ENCODE results near the gene PPP2R1B.

PPP2R1B gene

DNA sequence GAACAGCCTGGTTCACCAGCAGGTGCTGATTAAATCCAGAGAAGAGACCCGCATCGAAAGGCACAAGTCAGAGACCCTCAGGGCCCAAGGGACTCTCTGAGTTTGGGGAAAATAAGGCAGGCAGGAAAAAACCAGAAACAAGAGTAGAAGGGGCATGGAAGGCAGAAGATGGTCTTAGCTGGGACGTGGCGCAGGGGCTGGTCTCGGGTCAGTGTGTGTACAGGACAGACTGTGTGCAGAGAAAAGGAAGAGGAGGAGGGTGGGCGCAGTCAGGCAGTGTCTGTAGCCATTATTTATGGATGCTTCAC lies 31.3 kb downstream of the PPP2R1B start:
- Histone ChIP-seq H3K27ac (ENCODE audit: low read length, poor library complexity, severe bottlenecking) (peak overlapping the region; percentile 90), H2AFZ (ENCODE audit: low read depth, low read length) (no peak overlapping the region), H3K27me3 (ENCODE audit: control insufficient read depth in 1 of 2, insufficient read depth in 1 of 2, low read length in 2 of 2) (no peaks in the 10 kb centered on the region), H2BK120ac (ENCODE audit: low read depth, low read length) (peak overlapping the region; percentile 55), H2BK5ac (ENCODE audit: low read depth, low read length, poor library complexity, severe bottlenecking) (peak overlapping the region; percentile 3), H3K14ac (ENCODE audit: low read length in 2 of 2) (peak overlapping the region in 1 of 2 experiments; percentile 2), H3K18ac (ENCODE audit: low read depth in 1 of 2, low read length in 2 of 2) (peak overlapping the region; percentile 35 to 97), H3K9ac (ENCODE audit: low read length) (peak overlapping the region; percentile 98), H3K4me3 (ENCODE audit: insufficient read depth in 1 of 2, low read depth in 1 of 2, low read length in 2 of 2) (peak overlapping the region in 1 of 2 experiments; percentile 73), H2BK15ac (ENCODE audit: low read depth, poor library complexity, severe bottlenecking) (peak overlapping the region; percentile 70), H3K36me3 (ENCODE audit: control insufficient read depth in 1 of 2, insufficient read depth in 2 of 2, low read depth in 1 of 2, low read length in 2 of 2) (peaks cover 16 to 18% of the 10 kb centered on the region in 2 experiments), H3K23ac (ENCODE audit: low read length in 2 of 2) (no peak overlapping the region), H3K4me1 (ENCODE audit: control insufficient read depth, insufficient read depth, low read depth, low read length) (peaks cover 55% of the 10 kb centered on the region), H2AK5ac (ENCODE audit: low read length, severe bottlenecking) (peak overlapping the region; percentile 88), H3K79me1 (replicated peaks; ENCODE audit: low read length, poor library complexity, severe bottlenecking) (peaks cover 6% of the 10 kb centered on the region), H3K4me2 (ENCODE audit: low read length, poor library complexity, severe bottlenecking) (peak overlapping the region; percentile 1), H3K4ac (ENCODE audit: low read depth in 1 of 2, low read length in 2 of 2) (peak overlapping the region; percentile 10 to 82), H3K9me3 (ENCODE audit: control insufficient read depth, low read length) (no peaks in the 10 kb centered on the region), H4K91ac (ENCODE audit: low read length) (peak overlapping the region; percentile 87), H2BK12ac (ENCODE audit: low read length in 2 of 2) (peak overlapping the region; percentile 89 to 91), H4K8ac (ENCODE audit: low read length) (peak overlapping the region; percentile 39)
- 69% methylated on average over 5 of the region's 6 CpGs for WGBS
- DNase-seq: no peak

DNA sequence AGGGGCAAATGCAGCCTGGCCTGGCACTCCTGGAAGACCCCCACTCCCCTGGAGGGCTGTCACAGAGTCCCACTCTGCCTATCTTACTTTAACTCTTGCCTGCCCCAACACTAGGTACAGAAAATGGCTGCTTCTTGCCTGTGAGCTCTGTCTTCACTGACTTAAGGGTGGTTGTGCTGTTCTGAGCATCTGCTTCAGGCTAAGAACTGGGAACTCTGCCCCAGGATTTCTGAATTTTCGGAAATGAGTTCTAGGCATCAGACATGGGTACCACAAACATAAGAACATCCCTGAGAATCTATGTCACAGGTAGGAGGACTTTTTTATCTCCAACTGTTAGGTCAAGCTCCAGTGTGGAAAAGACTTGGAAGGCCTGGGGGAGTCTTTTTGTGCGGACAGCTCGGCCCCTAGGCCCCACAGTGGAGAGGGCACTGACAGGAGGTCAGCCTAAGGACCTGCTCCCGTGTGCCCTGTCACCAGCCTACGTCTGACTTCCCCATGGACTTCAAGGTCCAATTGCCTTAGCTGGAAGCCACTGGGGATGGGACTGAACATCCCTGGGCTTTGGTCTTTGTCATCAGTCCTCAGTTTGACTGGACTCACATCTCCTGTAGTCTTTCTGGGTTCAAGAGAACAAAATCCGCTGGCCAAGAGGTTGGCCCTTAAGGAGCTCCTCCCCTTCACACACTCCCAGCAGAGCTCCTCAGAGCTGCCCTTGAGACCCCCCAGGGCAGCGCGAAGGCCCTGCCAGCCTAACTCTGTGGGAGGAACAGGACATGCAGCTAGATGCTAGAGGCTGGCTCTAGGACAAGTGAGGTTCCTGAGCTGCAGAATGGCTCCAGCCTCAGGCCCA lies 31.9 kb downstream of the PPP2R1B start:
- no peak overlapping the region for H3K14ac ChIP-seq (ENCODE audit: low read length in 2 of 2)
- H2BK15ac ChIP-seq (ENCODE audit: low read depth, poor library complexity, severe bottlenecking): peak overlapping the region; percentile 85
- DNase-seq: no peak

DNA sequence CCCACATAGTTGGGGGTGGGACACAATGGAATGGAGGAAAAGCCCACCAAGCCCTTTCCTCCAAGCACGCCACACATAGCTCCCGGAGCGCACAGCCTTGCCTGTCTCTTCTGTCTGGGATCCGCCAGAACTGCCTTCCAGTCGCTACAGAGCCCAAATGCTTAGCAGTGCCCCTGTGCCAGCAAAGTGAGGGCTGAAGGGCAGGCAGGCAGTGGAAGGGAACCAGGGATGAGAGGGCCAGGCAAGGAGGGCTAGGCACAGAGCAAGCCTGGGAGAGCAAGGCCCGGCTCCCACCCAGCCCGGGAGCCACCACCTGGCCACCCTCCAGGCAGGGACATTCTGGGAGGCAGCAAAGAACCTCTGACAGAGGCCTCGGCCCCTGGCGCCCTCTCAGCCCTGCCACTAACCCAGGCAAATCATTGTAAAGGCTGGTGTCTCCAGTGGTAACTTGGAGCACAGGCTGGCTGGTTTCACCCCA lies 32.5 kb downstream of the PPP2R1B start:
- Histone ChIP-seq H2BK5ac (ENCODE audit: low read depth, low read length, poor library complexity, severe bottlenecking) (no peak overlapping the region), H3K14ac (ENCODE audit: low read length in 2 of 2) (peak overlapping the region in 1 of 2 experiments; percentile 82), H2AK5ac (ENCODE audit: low read length, severe bottlenecking) (peak overlapping the region; percentile 88), H2BK15ac (ENCODE audit: low read depth, poor library complexity, severe bottlenecking) (peak overlapping the region; percentile 15), H3K23ac (ENCODE audit: low read length in 2 of 2) (no peak overlapping the region), H2BK12ac (ENCODE audit: low read length in 2 of 2) (peak overlapping the region; percentile 85 to 89), H3K9me3 (ENCODE audit: control insufficient read depth, low read length) (no peaks in the 10 kb centered on the region), H3K79me1 (replicated peaks; ENCODE audit: low read length, poor library complexity, severe bottlenecking) (peaks cover 7% of the 10 kb centered on the region), H3K18ac (ENCODE audit: low read depth in 1 of 2, low read length in 2 of 2) (peak overlapping the region; percentile 50 to 75), H3K9ac (ENCODE audit: low read length) (peak overlapping the region; percentile 98), H3K27ac (ENCODE audit: low read length, poor library complexity, severe bottlenecking) (peak overlapping the region; percentile 24), H3K27me3 (ENCODE audit: control insufficient read depth in 1 of 2, insufficient read depth in 1 of 2, low read length in 2 of 2) (no peaks in the 10 kb centered on the region), H3K36me3 (ENCODE audit: control insufficient read depth in 1 of 2, insufficient read depth in 2 of 2, low read depth in 1 of 2, low read length in 2 of 2) (peaks cover 6 to 20% of the 10 kb centered on the region in 2 experiments), H4K8ac (ENCODE audit: low read length) (peak overlapping the region; percentile 42), H3K4me2 (ENCODE audit: low read length, poor library complexity, severe bottlenecking) (no peak overlapping the region), H2AFZ (ENCODE audit: low read depth, low read length) (no peak overlapping the region), H2BK120ac (ENCODE audit: low read depth, low read length) (peak overlapping the region; percentile 65), H3K4me3 (ENCODE audit: insufficient read depth in 1 of 2, low read depth in 1 of 2, low read length in 2 of 2) (peak overlapping the region in 1 of 2 experiments; percentile 6), H3K4me1 (ENCODE audit: control insufficient read depth, insufficient read depth, low read depth, low read length) (peaks cover 59% of the 10 kb centered on the region), H4K91ac (ENCODE audit: low read length) (peak overlapping the region; percentile 96), H3K4ac (ENCODE audit: low read depth in 1 of 2, low read length in 2 of 2) (peak overlapping the region; percentile 20 to 90)
- 91% methylated on average over 9 of the region's 9 CpGs for WGBS
- no peak for DNase-seq

More for the DNA sequence above, 31.9 kb downstream of the PPP2R1B start:
- Histone ChIP-seq H3K18ac (ENCODE audit: low read depth in 1 of 2, low read length in 2 of 2) (peak overlapping the region; percentile 50 to 97), H2BK120ac (ENCODE audit: low read depth, low read length) (peak overlapping the region; percentile 65), H3K36me3 (ENCODE audit: control insufficient read depth in 1 of 2, insufficient read depth in 2 of 2, low read depth in 1 of 2, low read length in 2 of 2) (peaks cover 11 to 18% of the 10 kb centered on the region in 2 experiments), H3K4ac (ENCODE audit: low read depth in 1 of 2, low read length in 2 of 2) (peak overlapping the region; percentile 10 to 90), H4K8ac (ENCODE audit: low read length) (peak overlapping the region; percentile 82), H3K9ac (ENCODE audit: low read length) (peak overlapping the region; percentile 98), H3K27me3 (ENCODE audit: control insufficient read depth in 1 of 2, insufficient read depth in 1 of 2, low read length in 2 of 2) (no peaks in the 10 kb centered on the region), H2AFZ (ENCODE audit: low read depth, low read length) (no peak overlapping the region), H3K4me1 (ENCODE audit: control insufficient read depth, insufficient read depth, low read depth, low read length) (peaks cover 59% of the 10 kb centered on the region), H4K91ac (ENCODE audit: low read length) (peak overlapping the region; percentile 96), H2BK12ac (ENCODE audit: low read length in 2 of 2) (peak overlapping the region; percentile 89 to 91), H3K4me3 (ENCODE audit: insufficient read depth in 1 of 2, low read depth in 1 of 2, low read length in 2 of 2) (peak overlapping the region in 1 of 2 experiments; percentile 73), H3K79me1 (replicated peaks; ENCODE audit: low read length, poor library complexity, severe bottlenecking) (peaks cover 7% of the 10 kb centered on the region), H2BK5ac (ENCODE audit: low read depth, low read length, poor library complexity, severe bottlenecking) (peak overlapping the region; percentile 3), H2AK5ac (ENCODE audit: low read length, severe bottlenecking) (peak overlapping the region; percentile 88), H3K27ac (ENCODE audit: low read length, poor library complexity, severe bottlenecking) (peak overlapping the region; percentile 90), H3K23ac (ENCODE audit: low read length in 2 of 2) (no peak overlapping the region), H3K9me3 (ENCODE audit: control insufficient read depth, low read length) (no peaks in the 10 kb centered on the region), H3K4me2 (ENCODE audit: low read length, poor library complexity, severe bottlenecking) (no peak overlapping the region)
- WGBS: 84% methylated on average over 7 of the region's 8 CpGs

DNA sequence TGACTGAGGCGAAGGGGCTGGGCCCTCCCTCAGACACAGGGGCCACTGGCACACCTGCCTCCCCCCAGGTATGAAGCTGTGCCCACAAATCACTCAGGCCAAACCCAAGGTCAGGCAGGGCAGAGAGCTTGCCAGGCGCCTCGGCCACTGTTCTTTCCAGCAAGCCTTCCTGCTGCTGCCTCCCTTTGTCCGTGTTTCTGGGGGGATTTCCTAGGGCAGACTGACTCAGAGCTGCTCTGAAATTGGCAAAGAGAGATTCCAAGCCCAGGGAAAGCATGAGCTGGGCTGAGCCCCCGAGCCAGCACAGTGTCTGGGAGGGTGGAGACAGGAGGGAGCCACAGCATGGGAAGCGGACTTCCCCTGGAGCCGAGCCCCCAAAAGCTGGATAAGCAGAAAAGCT lies 33.2 kb downstream of the PPP2R1B start:
- no peak overlapping the region for H2BK120ac ChIP-seq (ENCODE audit: low read depth, low read length)
- H3K4me2 ChIP-seq (ENCODE audit: low read length, poor library complexity, severe bottlenecking): no peak overlapping the region
- no peaks in the 10 kb centered on the region for H3K27me3 ChIP-seq (ENCODE audit: control insufficient read depth in 1 of 2, insufficient read depth in 1 of 2, low read length in 2 of 2)
- peak overlapping the region; percentile 98 for H3K9ac ChIP-seq (ENCODE audit: low read length)
- peak overlapping the region; percentile 23 for H4K91ac ChIP-seq (ENCODE audit: low read length)
- H3K23ac ChIP-seq (ENCODE audit: low read length in 2 of 2): no peak overlapping the region
- H3K18ac ChIP-seq (ENCODE audit: low read depth in 1 of 2, low read length in 2 of 2): peak overlapping the region; percentile 5 to 15
- H2BK5ac ChIP-seq (ENCODE audit: low read depth, low read length, poor library complexity, severe bottlenecking): no peak overlapping the region
- no peak overlapping the region for H2BK15ac ChIP-seq (ENCODE audit: low read depth, poor library complexity, severe bottlenecking)
- no peaks in the 10 kb centered on the region for H3K9me3 ChIP-seq (ENCODE audit: control insufficient read depth, low read length)
- DNase-seq: peak; percentile 87
- peaks cover 56% of the 10 kb centered on the region for H3K4me1 ChIP-seq (ENCODE audit: control insufficient read depth, insufficient read depth, low read depth, low read length)
- peaks cover 7% of the 10 kb centered on the region for H3K79me1 ChIP-seq (replicated peaks; ENCODE audit: low read length, poor library complexity, severe bottlenecking)
- H2AK5ac ChIP-seq (ENCODE audit: low read length, severe bottlenecking): peak overlapping the region; percentile 88
- H3K27ac ChIP-seq (ENCODE audit: low read length, poor library complexity, severe bottlenecking): peak overlapping the region; percentile 24
- peaks cover 2 to 16% of the 10 kb centered on the region in 2 experiments for H3K36me3 ChIP-seq (ENCODE audit: control insufficient read depth in 1 of 2, insufficient read depth in 2 of 2, low read depth in 1 of 2, low read length in 2 of 2)
- H2AFZ ChIP-seq (ENCODE audit: low read depth, low read length): no peak overlapping the region
- H3K4ac ChIP-seq (ENCODE audit: low read depth in 1 of 2, low read length in 2 of 2): peak overlapping the region in 1 of 2 experiments; percentile 5
- no peak overlapping the region for H3K14ac ChIP-seq (ENCODE audit: low read length in 2 of 2)
- peak overlapping the region; percentile 67 for H4K8ac ChIP-seq (ENCODE audit: low read length)
- WGBS: 69% methylated on average over 7 of the region's 7 CpGs
- peak overlapping the region in 1 of 2 experiments; percentile 59 for H3K4me3 ChIP-seq (ENCODE audit: insufficient read depth in 1 of 2, low read depth in 1 of 2, low read length in 2 of 2)
- peak overlapping the region in 1 of 2 experiments; percentile 85 for H2BK12ac ChIP-seq (ENCODE audit: low read length in 2 of 2)

Data from mesenchymal stem cell (in vitro differentiated cells and primary cell).